GM19099 (cell line): ENCODE data around the gene ITGB3.

Experiments used
- POLR2A ChIP-seq: IDR thresholded peaks from 3 replicates; pipeline ENCODE4 v1.6.1; 2011; ENCODE audit warnings: low read depth; ENCODE audit not compliant: insufficient read length; ENCODE audit errors: extremely low read depth

The ITGB3 gene

DNA sequence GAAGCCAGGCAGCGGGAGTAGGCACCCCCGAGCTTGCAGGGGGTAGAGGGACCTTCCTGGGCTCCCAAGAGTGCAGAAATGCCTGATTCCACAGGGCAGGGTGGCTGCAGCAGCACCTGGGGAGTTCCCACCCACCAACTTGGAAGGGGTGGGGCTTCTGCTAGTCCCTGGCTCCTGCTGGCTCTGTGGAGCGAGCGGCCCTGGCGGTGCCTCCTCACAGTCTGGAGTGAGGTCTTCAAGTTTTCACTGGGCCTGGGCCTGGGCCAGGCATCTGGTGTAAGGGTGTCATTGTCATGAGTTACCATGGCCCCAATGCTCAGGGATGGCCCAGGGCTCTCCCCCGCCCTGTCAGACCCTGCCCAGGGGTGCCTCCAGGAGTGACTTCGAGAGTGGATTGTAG lies 15.8 kb upstream of the ITGB3 start:
- TF ChIP-seq POLR2A: no peak

DNA sequence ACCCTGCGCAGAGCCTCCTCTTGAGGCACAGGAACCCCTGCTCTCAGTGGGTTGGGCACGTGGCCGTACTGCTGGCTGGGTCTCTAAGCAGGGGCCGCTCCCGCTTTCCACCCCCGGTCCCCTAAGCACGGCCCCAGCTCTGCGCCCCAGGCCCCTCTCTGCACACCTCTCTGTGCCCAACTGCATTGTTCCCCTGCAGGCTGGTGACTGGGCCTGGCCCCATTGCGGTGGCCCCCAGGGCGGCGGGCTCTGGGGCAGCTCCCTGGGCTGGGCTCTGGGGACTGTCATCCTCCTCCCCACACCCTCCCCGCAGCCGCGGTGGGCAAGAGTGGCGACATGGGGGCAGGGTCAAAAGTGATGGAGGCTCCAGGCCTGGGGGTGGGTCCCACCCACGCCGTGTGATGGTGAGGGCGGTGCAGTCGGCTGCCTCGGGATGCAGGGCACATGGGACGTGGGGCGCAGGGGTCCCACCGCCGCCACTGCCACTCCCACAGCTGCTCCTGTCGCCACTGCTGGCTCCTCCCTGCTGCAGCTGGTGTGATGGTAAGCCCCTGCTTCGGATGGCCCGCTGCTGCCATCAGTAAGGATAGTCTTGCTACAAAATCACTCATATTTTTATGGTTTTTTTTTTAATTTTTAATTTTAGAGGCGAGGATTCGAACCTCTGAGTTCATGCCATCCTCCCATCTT lies 15.2 kb upstream of the ITGB3 start:
- no peak for TF ChIP-seq POLR2A

- no peak for TF ChIP-seq POLR2A
These were observed 14.0 kb upstream of the ITGB3 start for GRCh38 chr17:47239619-47239966.

DNA sequence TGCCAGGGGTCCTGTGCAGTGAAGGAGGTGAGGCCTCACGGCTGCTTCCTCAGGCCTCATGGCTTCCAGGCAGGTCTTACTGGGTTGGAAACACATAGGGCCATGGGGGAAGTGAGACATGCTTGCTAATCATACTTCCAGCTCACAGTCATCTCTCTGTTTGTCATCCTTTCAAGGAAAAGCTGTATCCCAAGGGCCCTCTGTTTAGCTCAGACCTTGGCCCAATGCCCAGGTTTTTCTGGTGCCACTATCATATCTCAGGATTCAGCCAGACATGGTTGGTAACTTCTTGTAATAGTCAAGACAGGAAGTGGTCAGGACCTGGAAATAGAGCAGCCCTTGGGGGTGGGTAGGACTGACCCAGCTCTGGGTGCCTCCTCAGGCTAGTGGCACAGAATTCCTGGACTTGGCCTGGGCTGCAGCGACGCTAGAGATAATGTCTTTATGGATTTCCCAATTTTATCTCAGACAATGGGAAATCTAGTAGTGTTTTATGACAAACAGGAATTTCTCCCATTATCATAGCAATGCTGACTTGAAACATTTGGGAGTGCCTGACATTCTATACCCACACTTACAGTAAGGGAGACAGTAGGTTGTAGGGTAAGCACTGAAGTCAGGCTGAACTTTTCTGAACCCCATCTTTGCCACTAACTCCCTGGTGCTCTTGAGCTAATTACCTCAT lies 13.5 kb upstream of the ITGB3 start:
- no peak for TF ChIP-seq POLR2A

GRCh38 chr17:47240806-47241205 lies 12.8 kb upstream of the ITGB3 start:
- TF ChIP-seq POLR2A: no peak

- TF ChIP-seq POLR2A: no peak
These were observed 11.0 kb upstream of the ITGB3 start for GRCh38 chr17:47242648-47243047.

GRCh38 chr17:47243737-47244598 lies 9.7 kb upstream of the ITGB3 start:
- no peak for TF ChIP-seq POLR2A

DNA sequence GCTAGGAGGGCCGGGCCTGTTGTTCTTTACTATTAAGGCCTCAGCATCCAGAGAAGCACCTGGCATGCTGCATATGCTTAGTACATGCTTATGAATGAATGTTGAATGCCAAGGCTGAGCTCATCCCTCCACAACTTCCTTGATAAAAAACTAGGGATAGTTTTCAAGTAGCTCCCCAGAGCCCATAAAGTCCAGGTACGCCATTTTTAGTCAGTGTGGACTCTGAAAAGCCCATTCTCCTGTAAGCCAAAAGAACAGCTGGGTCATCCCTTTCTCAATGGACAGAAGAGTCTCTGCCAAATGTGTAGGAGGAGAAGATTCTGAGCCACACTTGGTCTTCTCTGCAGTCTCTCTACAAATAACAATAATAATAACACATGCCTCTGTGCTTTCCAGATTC lies 8.9 kb upstream of the ITGB3 start:
- no peak for TF ChIP-seq POLR2A

- no peak for TF ChIP-seq POLR2A
These were observed 7.5 kb upstream of the ITGB3 start for GRCh38 chr17:47246120-47246519.

DNA sequence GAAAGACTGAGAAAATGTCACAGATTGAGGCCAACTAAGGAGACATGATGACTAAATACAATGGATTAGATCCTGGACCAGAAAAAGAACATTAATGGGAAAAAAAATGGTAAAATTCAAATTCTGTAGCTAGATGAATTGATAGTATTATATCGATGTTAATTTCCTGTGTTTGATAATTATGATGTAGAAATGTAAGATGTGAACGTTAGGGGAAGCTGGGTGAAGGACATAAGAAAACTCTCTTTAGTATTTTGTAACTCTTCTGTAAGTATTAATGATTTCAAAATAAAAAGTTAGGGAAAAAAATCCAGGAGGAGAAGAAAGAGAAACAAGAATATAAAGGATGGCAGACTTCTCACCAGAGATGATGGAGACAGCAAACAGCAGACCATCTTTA lies 2.8 kb upstream of the ITGB3 start:
- no peak for TF ChIP-seq POLR2A

DNA sequence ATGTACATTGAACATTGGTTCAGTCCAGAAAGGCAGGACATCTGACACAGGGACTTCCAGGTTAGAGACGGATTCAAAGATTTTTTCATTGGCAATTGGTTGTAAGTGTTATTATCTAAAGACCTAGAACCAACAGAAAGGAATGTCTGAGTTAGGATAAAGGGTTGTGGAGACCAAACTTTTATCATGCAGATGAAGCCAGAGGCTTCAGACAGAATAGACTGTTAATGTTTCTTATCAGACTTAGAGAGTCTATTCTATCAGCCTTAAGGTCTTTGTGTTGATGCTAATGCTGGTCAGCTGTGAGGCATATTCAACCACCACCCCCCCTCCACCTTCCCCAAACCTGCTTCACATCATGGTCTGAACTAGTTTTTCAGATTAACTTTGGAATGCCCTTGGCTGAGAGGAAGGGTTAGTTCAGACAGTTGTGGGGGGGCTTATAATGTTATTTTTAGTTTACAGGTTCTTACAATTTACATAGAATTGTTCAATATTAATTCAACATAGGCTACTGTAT lies 2.1 kb upstream of the ITGB3 start:
- no peak for TF ChIP-seq POLR2A

- TF ChIP-seq POLR2A: no peak
These were observed 1.4 kb upstream of the ITGB3 start for GRCh38 chr17:47252209-47252608.

DNA sequence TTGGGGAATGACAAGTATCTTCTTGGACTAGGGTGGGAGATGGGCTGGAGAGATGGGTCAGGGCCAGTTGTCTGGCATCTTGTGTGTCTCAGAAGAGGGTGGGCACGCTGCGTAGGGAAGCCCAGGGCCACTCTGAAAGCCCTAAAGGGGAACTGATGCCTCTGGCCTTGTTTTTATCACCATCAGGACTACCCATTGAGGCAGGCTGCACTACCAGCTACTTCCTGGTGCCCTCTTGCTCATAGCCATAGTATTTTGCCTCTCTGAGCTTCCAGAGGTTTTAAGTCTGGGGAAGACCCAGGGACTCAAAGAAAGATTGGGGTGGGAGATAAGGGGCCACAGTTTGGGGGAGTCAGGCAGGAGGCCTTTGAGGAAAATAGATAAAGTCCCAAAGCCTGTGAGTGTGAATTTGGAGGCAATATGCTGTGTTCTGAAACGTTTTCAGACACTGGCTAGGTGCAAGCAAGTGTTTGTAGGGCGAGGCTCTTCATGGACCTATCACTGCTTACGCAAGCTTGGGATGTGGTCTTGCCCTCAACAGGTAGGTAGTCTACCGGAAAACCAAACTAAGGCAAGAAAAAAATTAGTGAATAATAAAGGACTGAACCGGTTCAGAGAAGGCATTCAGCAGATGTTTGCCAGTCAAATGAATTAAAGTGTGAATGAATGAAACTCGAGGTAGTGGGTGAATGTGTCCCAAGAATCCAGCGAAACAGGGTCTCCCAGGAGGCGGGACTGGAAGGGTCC lies 688 bp upstream of the ITGB3 start:
- TF ChIP-seq POLR2A: no peak

DNA sequence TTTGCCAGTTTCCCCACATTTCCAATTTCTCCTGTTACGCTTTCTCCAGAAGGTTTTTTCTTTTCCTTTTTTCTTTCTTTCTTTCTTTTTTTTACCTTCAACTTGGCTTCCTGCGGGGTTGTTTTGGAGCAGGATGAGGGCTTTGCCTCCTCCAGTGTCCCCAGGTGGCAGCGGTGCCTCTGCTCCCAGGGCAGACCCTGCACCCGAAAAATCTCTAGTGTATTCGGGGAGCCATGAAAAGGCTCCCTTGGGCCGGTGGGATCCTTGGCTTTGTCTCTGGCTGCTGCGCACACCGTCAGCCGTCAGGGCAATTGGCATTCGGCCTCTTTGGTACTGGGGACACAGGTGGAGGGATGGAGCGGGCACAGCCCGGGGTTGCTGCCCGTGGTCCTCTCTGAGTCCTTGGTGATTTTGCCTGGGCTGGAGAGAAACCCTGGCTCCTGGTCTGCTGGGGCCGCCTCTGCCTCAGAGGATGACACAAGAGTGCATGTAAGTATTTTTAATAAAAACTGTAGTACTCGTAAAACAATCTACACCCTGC lies 846 bp downstream of the ITGB3 start:
- TF ChIP-seq POLR2A: no peak
